Ovary (tissue), 9 donors: ENCODE measurements around the gene FOXP1. TPM values are rescaled to one million over a fixed set of nuclear protein-coding genes. Genes with fewer than 3 reads are reported as not detected.

Experiments
- DNase-seq, 5 donors: peaks; one replicate each; pipeline ENCODE4 v3.0.0-alpha.2; 2019 to 2020
- H3K27ac ChIP-seq, 2 donors: fragments of 200-600 bp; one replicate each; pipeline versions ENCODE4 v1.5.1 to v1.8.0; 2019 to 2022
- H3K27me3 ChIP-seq: fragments of 200-600 bp; one replicate; pipeline ENCODE4 v1.8.0; 2022
- H3K36me3 ChIP-seq: fragments of 200-600 bp; sonication (generic); one replicate; pipeline ENCODE4 v1.5.1; 2019
- H3K4me1 ChIP-seq: one replicate; pipeline ENCODE4 v1.8.1; 2013; ENCODE audit warnings: mild to moderate bottlenecking, moderate library complexity; ENCODE audit not compliant: insufficient read depth
- H3K4me3 ChIP-seq: fragments of 200-600 bp; sonication (generic); one replicate; pipeline ENCODE4 v1.5.1; 2017
- H3K9me3 ChIP-seq, 2 donors: fragments of 200-600 bp in 1 of 2; sonication (generic) in 1 of 2; one replicate each; pipeline versions ENCODE4 v1.5.1 to v1.8.1; 2013 to 2019; ENCODE audit warnings: mild to moderate bottlenecking in 1 of 2, moderate library complexity in 1 of 2
- EP300 ChIP-seq: sonication (generic); formaldehyde crosslinking; IDR thresholded peaks from one replicate; pipeline ENCODE4 v1.6.1; 2017; ENCODE audit warnings: antibody characterized with exemption
- POLR2A ChIP-seq: fragments of 450-650 bp; IDR thresholded peaks from one replicate; pipeline ENCODE4 v1.6.1; 2017; ENCODE audit warnings: antibody characterized with exemption, mild to moderate bottlenecking, moderate library complexity
- WGBS, 3 donors: extraction: QIAGEN DNeasy Blood & Tissue Kit in 1 of 3; methylation state at CpG; one replicate each; pipeline versions ENCODE4 v1.1.5 to v1.1.7; 2013 to 2017; 5-methylcytosine and 5-hydroxymethylcytosine counted together
- intact Hi-C, 4 donors: fragments of 100-400 bp; cut with DNase I; formaldehyde crosslinking; loops; one replicate each; pipeline versions ENCODE4 v1.11.0 to v1.15.1; 2022 to 2023
- polyA plus RNA-seq, 2 donors: library from polyadenylated mRNA; stranded (reverse); fragments of 200-250 nt in 1 of 2; fragments of 350-450 nt in 1 of 2; fragmentation: Illumina TruSeq in 1 of 2; extraction: RNeasy Lipid Tissue Mini Kit (QIAGEN cat#74804) in 1 of 2; gene quantifications; one replicate each; pipeline ENCODE4 v1.2.3, GENCODE V29; 2013 to 2014
- total RNA-seq, 7 donors: library from RNA; depleted of rRNA in 2 of 7; stranded (reverse); fragments of >200 nt in 2 of 7; fragmentation: NEBNext Ultra II Directional in 3 of 7; extraction: Animal tissue kit (Norgen Biotek cat#: 25700) in 3 of 7; gene quantifications; one replicate each; pipeline versions ENCODE4 v1.1.0 to v1.2.4, GENCODE V29; 2016 to 2023
- TF ChIP-seq, protein P1 (sequence below), 3 donors: fragments of 450-650 bp in 2 of 3; fragments of 200-600 bp in 1 of 3; IDR thresholded peaks; one replicate each; pipeline versions ENCODE4 v1.5.1 to v1.8.0; 2016 to 2022; ENCODE audit warnings: antibody characterized with exemption in 3 of 3, mild to moderate bottlenecking in 1 of 3
- donor health status: DM: no; HTN: no; CAD: no; lungs with moderate emphysema.
- donor health status: DM: no; HTN: no; CAD: no.
- donor health status: Bipolar disorder and iron deficiency.
- donor health status: DM: yes; HTN: yes; CAD: no.
- donor health status: DM: no; HTN: no; CAD: no.
- donor health status: DM: yes; HTN: yes; CAD: no.

FOXP1 gene
- total and polyA plus RNA-seq, 9 donors = 31.7 to 126 (median 114) TPM

DNA sequence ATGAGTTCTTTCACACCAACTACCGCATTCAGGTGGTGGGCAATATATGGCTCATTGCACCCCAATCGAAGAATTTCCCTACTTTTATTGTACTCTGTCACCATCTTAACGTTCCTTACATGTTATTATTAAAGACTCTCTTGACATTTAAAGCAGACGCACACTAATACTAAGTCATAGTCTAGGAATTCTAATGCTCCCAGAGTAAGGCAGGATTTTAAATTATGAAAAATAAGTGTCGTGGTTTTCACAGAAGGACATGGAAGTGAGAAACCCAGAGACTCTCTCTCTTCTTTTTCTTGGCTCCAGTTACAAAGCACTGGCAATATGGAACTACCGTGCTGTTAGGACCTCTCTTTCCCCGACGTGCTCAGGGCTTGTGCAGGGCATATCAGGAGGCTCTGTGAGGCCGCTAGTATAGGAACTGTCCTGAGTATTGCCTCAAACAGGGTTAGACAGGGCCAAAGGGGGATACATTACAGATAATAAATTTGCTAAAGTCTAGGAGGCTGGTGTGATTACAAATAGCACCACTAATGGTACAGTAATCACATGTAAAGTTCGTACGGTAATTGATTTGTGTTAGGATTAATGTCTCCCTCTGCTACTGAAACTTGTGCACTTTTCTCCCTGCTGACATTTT lies 590.8 kb downstream of the FOXP1 start:
- DNase-seq = no peak
- Histone ChIP-seq H3K9me3 (no peaks in the 10 kb centered on the region), H3K27me3 (no peaks in the 10 kb centered on the region), H3K4me1 (no peaks in the 10 kb centered on the region), H3K36me3 (no peaks in the 10 kb centered on the region), H3K27ac (no peak overlapping the region), H3K4me3 (no peak overlapping the region)
- TF ChIP-seq EP300 = no peak
- TF ChIP-seq, protein P1, sequence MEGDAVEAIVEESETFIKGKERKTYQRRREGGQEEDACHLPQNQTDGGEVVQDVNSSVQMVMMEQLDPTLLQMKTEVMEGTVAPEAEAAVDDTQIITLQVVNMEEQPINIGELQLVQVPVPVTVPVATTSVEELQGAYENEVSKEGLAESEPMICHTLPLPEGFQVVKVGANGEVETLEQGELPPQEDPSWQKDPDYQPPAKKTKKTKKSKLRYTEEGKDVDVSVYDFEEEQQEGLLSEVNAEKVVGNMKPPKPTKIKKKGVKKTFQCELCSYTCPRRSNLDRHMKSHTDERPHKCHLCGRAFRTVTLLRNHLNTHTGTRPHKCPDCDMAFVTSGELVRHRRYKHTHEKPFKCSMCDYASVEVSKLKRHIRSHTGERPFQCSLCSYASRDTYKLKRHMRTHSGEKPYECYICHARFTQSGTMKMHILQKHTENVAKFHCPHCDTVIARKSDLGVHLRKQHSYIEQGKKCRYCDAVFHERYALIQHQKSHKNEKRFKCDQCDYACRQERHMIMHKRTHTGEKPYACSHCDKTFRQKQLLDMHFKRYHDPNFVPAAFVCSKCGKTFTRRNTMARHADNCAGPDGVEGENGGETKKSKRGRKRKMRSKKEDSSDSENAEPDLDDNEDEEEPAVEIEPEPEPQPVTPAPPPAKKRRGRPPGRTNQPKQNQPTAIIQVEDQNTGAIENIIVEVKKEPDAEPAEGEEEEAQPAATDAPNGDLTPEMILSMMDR (IDR thresholded peaks at IDR 0.05) = no peak
- TF ChIP-seq POLR2A = no peak
- WGBS, 3 donors = 79 to 88% (median 85%) methylated on average over 11 of the region's 11 CpGs
- intact Hi-C loops = loop anchor here in 1 of 4 donors (10.0 kb wide), 1 partner anchor 592 kb away; the partner anchor contains the start of gene FOXP1

DNA sequence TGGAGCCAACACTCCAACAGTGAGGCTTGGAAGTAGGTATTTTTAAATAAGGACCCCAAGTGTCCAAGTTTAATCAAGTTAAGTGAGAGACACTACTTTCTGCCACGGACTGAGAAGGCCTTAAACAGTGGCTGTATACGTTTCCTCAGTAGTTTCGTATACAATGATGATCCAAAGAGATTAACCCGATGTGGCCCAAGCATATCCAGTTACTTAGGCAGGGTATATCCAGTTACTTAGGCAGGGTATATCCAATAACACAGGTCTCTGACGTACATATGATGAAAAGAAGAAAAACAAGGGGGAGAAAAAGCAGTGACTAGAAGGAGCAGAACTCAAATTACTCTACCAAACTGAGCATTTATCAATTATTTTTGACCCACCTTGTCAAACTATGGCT lies 591.4 kb downstream of the FOXP1 start:
- WGBS, 3 donors = 94 to 98% (median 97%) methylated on average over 5 of the region's 5 CpGs
- Histone ChIP-seq H3K9me3 (no peaks in the 10 kb centered on the region), H3K27ac (no peak overlapping the region), H3K27me3 (no peaks in the 10 kb centered on the region), H3K36me3 (no peaks in the 10 kb centered on the region), H3K4me3 (no peak overlapping the region), H3K4me1 (no peaks in the 10 kb centered on the region)
- TF ChIP-seq, protein P1 (IDR thresholded peaks at IDR 0.05) = no peak
- TF ChIP-seq POLR2A (no peak), EP300 (no peak)
- DNase-seq = no peak
- intact Hi-C loops = loop anchor here in 1 of 4 donors (10.0 kb wide), 1 partner anchor 593 kb away; the partner anchor contains the start of gene FOXP1

DNA sequence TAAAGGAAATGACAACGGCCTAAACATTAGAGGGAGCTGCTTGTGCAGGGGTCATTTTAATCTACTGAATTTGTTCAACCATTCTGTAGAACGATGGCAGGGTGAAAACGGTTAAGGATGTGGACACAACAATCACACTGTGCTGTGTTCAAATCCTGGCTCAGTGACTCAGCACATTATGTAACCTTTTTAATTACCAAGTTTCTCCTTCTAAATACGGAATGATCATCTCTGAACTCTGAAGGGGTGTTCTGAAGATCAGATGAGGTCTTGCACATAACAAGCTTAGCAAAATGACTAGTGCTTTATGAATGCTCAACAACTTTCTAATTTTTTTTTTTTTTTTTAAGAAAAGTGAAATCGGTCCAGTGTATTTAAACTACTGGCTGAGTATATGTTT lies 592.8 kb downstream of the FOXP1 start:
- intact Hi-C loops = loop anchor here in 1 of 4 donors (10.0 kb wide), 1 partner anchor 594 kb away; the partner anchor contains the start of gene FOXP1
- DNase-seq = no peak
- no peak overlapping the region for H3K4me3 ChIP-seq
- WGBS, 3 donors = 77 to 86% (median 84%) methylated on average over 5 of the region's 5 CpGs
- H3K27ac ChIP-seq = no peak overlapping the region
- no peaks in the 10 kb centered on the region for H3K36me3 ChIP-seq
- H3K4me1 ChIP-seq = peaks cover 2% of the 10 kb centered on the region
- no peaks in the 10 kb centered on the region for H3K27me3 ChIP-seq
- TF ChIP-seq POLR2A (no peak), EP300 (no peak)
- TF ChIP-seq, protein P1 (IDR thresholded peaks at IDR 0.05) = no peak
- H3K9me3 ChIP-seq = no peaks in the 10 kb centered on the region

DNA sequence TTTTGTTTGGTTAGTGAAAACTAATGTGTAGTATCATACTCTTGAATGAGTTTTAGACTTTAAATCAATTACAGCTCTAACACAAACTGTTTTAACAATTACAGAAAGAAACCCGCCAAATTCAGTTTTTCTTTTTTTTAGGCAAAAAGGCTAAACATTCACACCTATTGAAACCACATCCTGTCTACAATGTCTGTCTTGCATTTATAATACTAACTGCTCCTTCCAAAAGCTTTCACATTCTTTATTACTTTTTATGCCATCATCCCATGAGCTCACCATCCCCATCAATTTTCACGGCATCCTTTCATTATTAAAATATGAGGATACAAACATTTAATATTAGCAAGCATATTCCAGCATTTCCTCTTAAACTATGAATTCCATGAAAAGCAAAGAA lies 593.3 kb downstream of the FOXP1 start:
- no peak overlapping the region for H3K27ac ChIP-seq
- WGBS, 3 donors = 90 to 96% (median 94%) methylated on average over 2 of the region's 2 CpGs

More for the DNA sequence above, 593.3 kb downstream of the FOXP1 start:
- Histone ChIP-seq H3K4me1 (peaks cover 2% of the 10 kb centered on the region), H3K9me3 (no peaks in the 10 kb centered on the region), H3K4me3 (no peak overlapping the region), H3K27me3 (no peaks in the 10 kb centered on the region), H3K36me3 (no peaks in the 10 kb centered on the region)
- no peak for DNase-seq
- TF ChIP-seq, protein P1 (IDR thresholded peaks at IDR 0.05) = no peak
- TF ChIP-seq EP300 (no peak), POLR2A (no peak)
- intact Hi-C loops = loop anchor here in 1 of 4 donors (10.0 kb wide), 1 partner anchor 595 kb away; the partner anchor contains the start of gene FOXP1
